H1 (cell line): ENCODE data around the gene KIAA1671. TPM values are rescaled to one million over a fixed set of nuclear protein-coding genes. Genes with fewer than 3 reads are reported as not detected.

Experiments
- CTCF ChIA-PET: fragments of 300-600 bp; sonication (Branson Sonifier 250); formaldehyde crosslinking; loops from one replicate; lab custom pipeline; 2021; ENCODE audit not compliant: partially characterized antibody; lab: Charles Lee
- POLR2A ChIA-PET: fragments of 300-600 bp; sonication (Branson Sonifier 250); formaldehyde crosslinking; loops from one replicate; lab custom pipeline; 2021; ENCODE audit warnings: inconsistent platforms; ENCODE audit not compliant: partially characterized antibody; lab: Charles Lee
- DNase-seq, 2 experiments: peaks; one replicate each; pipeline versions ENCODE4 v3.0.0 to v3.0.0-alpha.2; 2010 to 2022; ENCODE audit warnings: low spot score in 2 of 2, low read depth in 1 of 2, mixed read lengths in 1 of 2
- FAIRE-seq: peaks from 2 replicates; lab custom pipeline; 2011; peaks lifted over from hg19 to GRCh38; lab: Jason Lieb, UNC
- H2AFZ ChIP-seq: 2 replicates; pipeline ENCODE4 v1.8.1; 2012; ENCODE audit warnings: low read length, inconsistent platforms
- H2AK5ac ChIP-seq: 2 replicates; pipeline ENCODE4 v1.6.1; 2013; ENCODE audit warnings: low read depth, low read length
- H2BK120ac ChIP-seq: replicated peaks from 2 replicates; pipeline ENCODE3; 2013; ENCODE audit warnings: low read depth, low read length, inconsistent platforms
- H2BK12ac ChIP-seq: 2 replicates; pipeline ENCODE4 v1.6.1; 2013; ENCODE audit warnings: low read depth, low read length
- H2BK15ac ChIP-seq: 2 replicates; pipeline ENCODE4 v1.6.1; 2013; ENCODE audit warnings: low read length
- H2BK20ac ChIP-seq: 2 replicates; pipeline ENCODE4 v1.6.1; 2013; ENCODE audit warnings: low read length
- H2BK5ac ChIP-seq: 2 replicates; pipeline ENCODE4 v1.6.1; 2013; ENCODE audit warnings: low read depth, low read length
- H3K14ac ChIP-seq: 2 replicates; pipeline ENCODE4 v1.6.1; 2013; ENCODE audit warnings: inconsistent platforms; ENCODE audit not compliant: insufficient read length
- H3K18ac ChIP-seq: 2 replicates; pipeline ENCODE4 v1.6.1; 2013; ENCODE audit warnings: low read length; ENCODE audit errors: extremely low read depth
- H3K23ac ChIP-seq: 2 replicates; pipeline ENCODE4 v1.6.1; 2013; ENCODE audit warnings: inconsistent platforms; ENCODE audit not compliant: insufficient read length
- H3K23me2 ChIP-seq: 2 replicates; pipeline ENCODE4 v1.6.1; 2013; ENCODE audit warnings: low read depth, low read length
- H3K27ac ChIP-seq: 2 replicates; pipeline ENCODE4 v1.6.1; 2011; ENCODE audit warnings: low read depth, low read length, inconsistent platforms
- H3K27me3 ChIP-seq, 4 experiments: replicated peaks in 1 of 4; 1 replicate in 1 of 4; 2 replicates in 3 of 4; pipeline versions ENCODE4 v1.6.1 to v1.8.1; 2011 to 2013; ENCODE audit warnings: low read length in 3 of 4, mild to moderate bottlenecking in 3 of 4, inconsistent platforms in 2 of 4, mixed read lengths in 2 of 4, moderate library complexity in 1 of 4; ENCODE audit not compliant: control insufficient read depth in 3 of 4, insufficient read depth in 3 of 4; ENCODE audit errors: extremely low read depth in 1 of 4
- H3K36me3 ChIP-seq, 4 experiments: 2 replicates each; pipeline versions ENCODE4 v1.6.1 to v1.8.1; 2011 to 2013; ENCODE audit warnings: mild to moderate bottlenecking in 4 of 4, low read length in 3 of 4, moderate library complexity in 2 of 4, control low read depth in 1 of 4, inconsistent platforms in 1 of 4; ENCODE audit not compliant: insufficient read depth in 4 of 4, control insufficient read depth in 2 of 4
- H3K4ac ChIP-seq: replicated peaks from 2 replicates; pipeline ENCODE3; 2013; ENCODE audit warnings: low read length, low read depth, mixed read lengths, inconsistent platforms; ENCODE audit not compliant: insufficient read length
- H3K4me1 ChIP-seq, 4 experiments: replicated peaks in 1 of 4; 1 replicate in 1 of 4; 2 replicates in 3 of 4; pipeline versions ENCODE4 v1.6.1 to v1.8.1; 2011 to 2013; ENCODE audit warnings: low read length in 3 of 4, inconsistent platforms in 2 of 4, mixed read lengths in 1 of 4; ENCODE audit not compliant: insufficient read depth in 4 of 4, control insufficient read depth in 3 of 4
- H3K4me2 ChIP-seq, 2 experiments: 2 replicates each; pipeline versions ENCODE4 v1.6.1 to v1.8.1; 2011 to 2013; ENCODE audit warnings: low read depth in 2 of 2, low read length in 2 of 2, control low read depth in 1 of 2, inconsistent platforms in 1 of 2, mild to moderate bottlenecking in 1 of 2; ENCODE audit not compliant: insufficient read depth in 1 of 2
- H3K4me3 ChIP-seq, 4 experiments: fragments of 200-600, 300-600 bp in 1 of 4; sonication (generic), shearing (Covaris generic), sonication (Bioruptor Twin) in 1 of 4; 2 replicates each; pipeline versions ENCODE4 v1.5.1 to v1.8.1; 2011 to 2016; ENCODE audit warnings: low read length in 4 of 4, low read depth in 3 of 4, control low read depth in 2 of 4, inconsistent platforms in 2 of 4, mild to moderate bottlenecking in 2 of 4, mixed read lengths in 1 of 4, moderate library complexity in 1 of 4; ENCODE audit not compliant: insufficient read depth in 2 of 4; ENCODE audit errors: extremely low read depth in 1 of 4
- H3K56ac ChIP-seq: replicated peaks from 2 replicates; pipeline ENCODE3; 2013; ENCODE audit warnings: low read depth, mild to moderate bottlenecking, mixed read lengths, low read length, inconsistent platforms; ENCODE audit not compliant: insufficient read length
- H3K79me1 ChIP-seq: 2 replicates; pipeline ENCODE4 v1.6.1; 2013; ENCODE audit warnings: low read depth, low read length, control low read depth
- H3K79me2 ChIP-seq, 2 experiments: 2 replicates each; pipeline versions ENCODE4 v1.6.1 to v1.8.1; 2012 to 2013; ENCODE audit warnings: low read length in 2 of 2, mild to moderate bottlenecking in 2 of 2, inconsistent platforms in 1 of 2; ENCODE audit not compliant: insufficient read depth in 2 of 2, control insufficient read depth in 1 of 2
- H3K9ac ChIP-seq, 4 experiments: replicated peaks in 1 of 4; 1 replicate in 1 of 4; 2 replicates in 3 of 4; pipeline versions ENCODE4 v1.6.1 to v1.8.1; 2011 to 2013; ENCODE audit warnings: low read depth in 3 of 4, low read length in 3 of 4, control low read depth in 2 of 4, mild to moderate bottlenecking in 2 of 4, moderate library complexity in 2 of 4, inconsistent platforms in 1 of 4; ENCODE audit errors: extremely low read depth in 1 of 4
- H3K9me3 ChIP-seq, 2 experiments: 2 replicates each; pipeline versions ENCODE4 v1.6.1 to v1.8.1; 2012 to 2013; ENCODE audit warnings: mild to moderate bottlenecking in 2 of 2, moderate library complexity in 2 of 2, control low read depth in 1 of 2, inconsistent platforms in 1 of 2, low read depth in 1 of 2, low read length in 1 of 2, mixed read lengths in 1 of 2; ENCODE audit not compliant: insufficient read depth in 2 of 2
- H4K20me1 ChIP-seq, 2 experiments: replicated peaks in 1 of 2; 2 replicates each; pipeline versions ENCODE3 to v1.8.1; 2011 to 2013; ENCODE audit warnings: inconsistent platforms in 2 of 2, low read length in 2 of 2, mild to moderate bottlenecking in 1 of 2; ENCODE audit not compliant: insufficient read depth in 2 of 2, control insufficient read depth in 1 of 2
- H4K5ac ChIP-seq: 2 replicates; pipeline ENCODE4 v1.6.1; 2013; ENCODE audit warnings: low read length, low read depth, mixed read lengths, inconsistent platforms; ENCODE audit not compliant: insufficient read length
- H4K8ac ChIP-seq: 2 replicates; pipeline ENCODE4 v1.8.0; 2013; ENCODE audit warnings: mild to moderate bottlenecking, moderate library complexity, low read length, inconsistent platforms; ENCODE audit not compliant: insufficient read depth; ENCODE audit errors: extremely low read depth
- H4K91ac ChIP-seq: replicated peaks from 2 replicates; pipeline ENCODE3; 2013; ENCODE audit warnings: low read length, mixed read lengths, inconsistent platforms; ENCODE audit not compliant: insufficient read length
- ASH2L ChIP-seq: fragments of 200-600, 300-600 bp; sonication (generic); IDR thresholded peaks from one replicate; pipeline ENCODE4 v1.7.1; 2017; ENCODE audit warnings: low read length
- CTBP2 ChIP-seq: IDR thresholded peaks from 2 replicates; pipeline ENCODE4 v1.7.0; 2011; ENCODE audit warnings: borderline replicate concordance, mild to moderate bottlenecking, moderate library complexity, mixed read lengths, low read length; ENCODE audit not compliant: insufficient read depth, insufficient read length
- GTF2F1 ChIP-seq: IDR thresholded peaks from 2 replicates; pipeline ENCODE4 v1.6.1; 2012; ENCODE audit warnings: low read depth, low read length, improper control_type of control experiment, borderline replicate concordance
- JUND ChIP-seq: IDR thresholded peaks from 2 replicates; pipeline ENCODE4 v1.6.1; 2011; ENCODE audit warnings: mild to moderate bottlenecking, improper control_type of control experiment, low read length
- KDM1A ChIP-seq: fragments of 200-600, 300-600 bp; sonication (generic); IDR thresholded peaks from 2 replicates; pipeline ENCODE4 v1.7.1; 2016; ENCODE audit warnings: mild to moderate bottlenecking, low read length, borderline replicate concordance
- PHF8 ChIP-seq: fragments of 200-600 bp; sonication (generic); conservative IDR thresholded peaks from 2 replicates; pipeline ENCODE4 v1.7.1; 2012; ENCODE audit warnings: low read depth, mild to moderate bottlenecking, inconsistent platforms, low read length, moderate library complexity
- POLR2AphosphoS5 ChIP-seq: IDR thresholded peaks from 2 replicates; pipeline ENCODE4 v1.6.1; 2011; ENCODE audit warnings: low read depth, low read length
- RAD21 ChIP-seq, 2 experiments: IDR thresholded peaks in 1 of 2; conservative IDR thresholded peaks in 1 of 2; 2 replicates each; pipeline ENCODE4 v1.6.1; 2011; ENCODE audit warnings: low read depth in 2 of 2, low read length in 2 of 2, improper control_type of control experiment in 1 of 2, inconsistent platforms in 1 of 2, mild to moderate bottlenecking in 1 of 2, moderate library complexity in 1 of 2
- RBBP5 ChIP-seq: IDR thresholded peaks from 2 replicates; pipeline ENCODE4 v1.7.1; 2012; ENCODE audit warnings: low read depth, mild to moderate bottlenecking, inconsistent platforms, low read length, moderate library complexity, borderline replicate concordance
- SAP30 ChIP-seq: fragments of 300-600 bp; sonication (generic); IDR thresholded peaks from 2 replicates; pipeline ENCODE4 v1.7.1; 2012; ENCODE audit warnings: low read length, moderate library complexity, mild to moderate bottlenecking, inconsistent platforms; ENCODE audit not compliant: insufficient read depth, insufficient replicate concordance
- SP1 ChIP-seq: IDR thresholded peaks from 2 replicates; pipeline ENCODE4 v1.6.1; 2011; ENCODE audit warnings: low read depth, low read length
- SUZ12 ChIP-seq: fragments of 200-600 bp; sonication (generic); IDR thresholded peaks from 2 replicates; pipeline ENCODE4 v1.6.1; 2012; ENCODE audit warnings: mild to moderate bottlenecking, inconsistent platforms, low read length, moderate library complexity, mixed read lengths
- WGBS, 2 experiments: shearing (Covaris generic) in 1 of 2; methylation state at CpG; one replicate each; pipeline versions ENCODE4 v1.1.6 to v1.1.7; 2013 to 2015; ENCODE audit warnings: low lambda C conversion rate in 2 of 2, mixed read lengths in 2 of 2, inconsistent platforms in 1 of 2, low coverage in 1 of 2, missing lambda C conversion rate in 1 of 2; ENCODE audit not compliant: insufficient replicate concordance in 2 of 2, insufficient coverage in 1 of 2, insufficient read length in 1 of 2; ENCODE audit errors: extremely low coverage in 1 of 2, missing lambda C conversion rate in 1 of 2; 5-methylcytosine and 5-hydroxymethylcytosine counted together
- polyA plus RNA-seq, 7 experiments: library from polyadenylated mRNA; depleted of rRNA in 3 of 7; stranded (reverse) in 5 of 7; unstranded in 2 of 7; fragments of >200 nt in 5 of 7; fragments of 200-250 nt in 2 of 7; gene quantifications; 1 replicate in 5 of 7; 2 replicates in 1 of 7; 4 replicates in 1 of 7; pipeline versions ENCODE4 v1.2.1 to v1.2.3, GENCODE V29; 2011 to 2013; ENCODE audit warnings: missing spikeins in 2 of 7, mixed read lengths in 2 of 7
- total RNA-seq: library from RNA; stranded (reverse); fragmentation: NEBNext Ultra II Directional; extraction: Animal tissue kit (Norgen Biotek cat#: 25700); gene quantifications from 2 replicates; pipeline ENCODE4 v1.2.1, GENCODE V29; 2021

The KIAA1671 gene
- total and polyA plus RNA-seq, 2 of the 8 experiments (the other 6 are each of a cell fraction or from before 2014, with no cell fraction given): 6.4 to 23.9 TPM

DNA sequence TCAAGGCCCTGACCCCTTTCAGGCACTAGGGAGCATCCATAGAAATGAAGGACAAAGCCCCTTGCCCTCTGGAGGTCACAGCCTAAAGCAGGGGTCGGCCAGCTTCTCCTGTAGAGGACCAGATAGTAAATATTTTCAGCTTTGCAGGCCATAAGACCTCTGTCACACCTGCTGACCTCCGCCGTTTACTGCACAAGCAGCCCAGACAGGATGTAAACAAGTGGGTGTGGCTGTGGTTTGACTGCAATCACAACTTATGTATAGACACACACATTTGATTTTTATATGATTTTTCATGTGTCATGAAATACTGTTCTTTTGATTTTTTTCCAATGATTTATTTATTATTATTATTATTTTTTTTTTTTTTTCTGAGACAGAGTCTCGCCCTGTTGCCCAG lies 34.3 kb downstream of the KIAA1671 start:
- H4K91ac ChIP-seq: no peak overlapping the region
- no peak overlapping the region for H2AFZ ChIP-seq
- peaks cover 4% of the 10 kb centered on the region for H3K79me1 ChIP-seq
- ChIA-PET CTCF (interaction anchor here (1.5 to 5.7 kb wide), 2 partner anchors 49 to 61 kb away, joined by 3 to 24 read pairs; no protein-coding TSS in a partner anchor), POLR2A (interaction anchor here (1.1 kb wide), 1 partner anchor 41 kb away, joined by 6 read pairs; no protein-coding TSS in a partner anchor)
- H3K23me2 ChIP-seq: peaks cover 2% of the 10 kb centered on the region; the same call in 1 of the 2 replicates
- H3K4ac ChIP-seq: no peak overlapping the region
- peaks cover 0 to 8% of the 10 kb centered on the region in 2 experiments; a peak in 1 of 4 replicates for H3K79me2 ChIP-seq
- H3K18ac ChIP-seq: no peak overlapping the region
- H3K4me1 ChIP-seq: peaks cover 0 to 4% (median 1%) of the 10 kb centered on the region in 4 experiments; a peak in 4 of 7 replicates
- no peak overlapping the region for H2BK20ac ChIP-seq
- H3K56ac ChIP-seq: no peak overlapping the region
- H3K4me2 ChIP-seq: no peak overlapping the region
- no peak for TF ChIP-seq PHF8
- TF ChIP-seq POLR2AphosphoS5: no peak
- TF ChIP-seq ASH2L: no peak
- no peak for TF ChIP-seq SP1
- TF ChIP-seq CTBP2: no peak
- TF ChIP-seq RBBP5: no peak
- no peak for TF ChIP-seq RAD21 (IDR thresholded peaks at IDR 0.05 in 1 of 2, conservative IDR thresholded peaks at IDR 0.05 in 1 of 2; ENCODE audit: low read depth in 2 of 2, low read length in 2 of 2)
- no peak for TF ChIP-seq JUND
- no peak for TF ChIP-seq SUZ12
- no peak for TF ChIP-seq SAP30
- no peak for TF ChIP-seq GTF2F1
- TF ChIP-seq KDM1A: no peak
- no peaks in the 10 kb centered on the region for H3K27me3 ChIP-seq
- DNase-seq (no peak), FAIRE-seq (no peak)
- H3K14ac ChIP-seq: no peak overlapping the region
- no peak overlapping the region for H3K23ac ChIP-seq
- no peak overlapping the region for H2BK120ac ChIP-seq
- H4K20me1 ChIP-seq: no peaks in the 10 kb centered on the region
- H3K36me3 ChIP-seq: no peaks in the 10 kb centered on the region
- no peak overlapping the region for H3K4me3 ChIP-seq
- no peak overlapping the region for H2BK5ac ChIP-seq
- no peak overlapping the region for H3K9ac ChIP-seq
- no peak overlapping the region for H2AK5ac ChIP-seq
- H2BK15ac ChIP-seq: no peak overlapping the region
- no peak overlapping the region for H2BK12ac ChIP-seq
- no peak overlapping the region for H4K8ac ChIP-seq
- no peak overlapping the region for H4K5ac ChIP-seq
- WGBS, 2 experiments: 94% methylated on average over 4 of the region's 4 CpGs; no CpG with 5 or more reads in 1 of the 2 experiments
- H3K27ac ChIP-seq: no peak overlapping the region
- H3K9me3 ChIP-seq: no peaks in the 10 kb centered on the region
